Suprapubic skin (tissue), 4 donors: ENCODE measurements around the gene JUND. TPM values are rescaled to one million over a fixed set of nuclear protein-coding genes. Genes with fewer than 3 reads are reported as not detected.

Experiments used
- DNase-seq, 2 donors: peaks; one replicate each; pipeline ENCODE4 v3.0.0-alpha.2; 2019; ENCODE audit warnings: low spot score in 2 of 2
- H3K27ac ChIP-seq: fragments of 200-600 bp; sonication (generic); one replicate; pipeline ENCODE4 v1.5.1; 2019
- H3K27me3 ChIP-seq: fragments of 200-600 bp; sonication (generic); one replicate; pipeline ENCODE4 v1.5.1; 2019
- H3K36me3 ChIP-seq: fragments of 200-600 bp; sonication (generic); one replicate; pipeline ENCODE4 v1.5.1; 2019
- H3K4me1 ChIP-seq: fragments of 200-600 bp; sonication (generic); one replicate; pipeline ENCODE4 v1.5.1; 2019
- H3K4me3 ChIP-seq: fragments of 200-600 bp; sonication (generic); one replicate; pipeline ENCODE4 v1.5.1; 2019; ENCODE audit warnings: mild to moderate bottlenecking
- H3K9me3 ChIP-seq: fragments of 200-600 bp; sonication (generic); one replicate; pipeline ENCODE4 v1.5.1; 2019
- EP300 ChIP-seq: sonication (generic); formaldehyde crosslinking; IDR thresholded peaks from one replicate; pipeline ENCODE4 v1.6.1; 2017; ENCODE audit warnings: antibody characterized with exemption
- POLR2A ChIP-seq, 2 donors: fragments of 450-650 bp; IDR thresholded peaks; one replicate each; pipeline ENCODE4 v1.6.1; 2017; ENCODE audit warnings: antibody characterized with exemption in 2 of 2, mild to moderate bottlenecking in 2 of 2, moderate library complexity in 2 of 2
- POLR2AphosphoS5 ChIP-seq, 3 donors: sonication (generic); formaldehyde crosslinking; IDR thresholded peaks; one replicate each; pipeline ENCODE4 v1.6.1; 2017; ENCODE audit warnings: antibody characterized with exemption in 3 of 3
- WGBS: methylation state at CpG from one replicate; pipeline ENCODE4 v1.1.5; 2018; 5-methylcytosine and 5-hydroxymethylcytosine counted together
- total RNA-seq, 4 donors: library from RNA; depleted of rRNA; stranded (reverse); fragments of >200 nt; gene quantifications; one replicate each; pipeline ENCODE4 v1.1.0, GENCODE V29; 2016
- TF ChIP-seq, protein P1 (sequence below), 2 donors: fragments of 200-600 bp in 1 of 2; fragments of 450-650 bp in 1 of 2; sonication (generic) in 1 of 2; IDR thresholded peaks; one replicate each; pipeline ENCODE4 v1.5.1; 2016 to 2019; ENCODE audit warnings: antibody characterized with exemption in 2 of 2, mild to moderate bottlenecking in 1 of 2, moderate library complexity in 1 of 2

Gene JUND
- total RNA-seq, 4 donors from 2014 or later, result 330 to 579 (median 396) TPM

DNA sequence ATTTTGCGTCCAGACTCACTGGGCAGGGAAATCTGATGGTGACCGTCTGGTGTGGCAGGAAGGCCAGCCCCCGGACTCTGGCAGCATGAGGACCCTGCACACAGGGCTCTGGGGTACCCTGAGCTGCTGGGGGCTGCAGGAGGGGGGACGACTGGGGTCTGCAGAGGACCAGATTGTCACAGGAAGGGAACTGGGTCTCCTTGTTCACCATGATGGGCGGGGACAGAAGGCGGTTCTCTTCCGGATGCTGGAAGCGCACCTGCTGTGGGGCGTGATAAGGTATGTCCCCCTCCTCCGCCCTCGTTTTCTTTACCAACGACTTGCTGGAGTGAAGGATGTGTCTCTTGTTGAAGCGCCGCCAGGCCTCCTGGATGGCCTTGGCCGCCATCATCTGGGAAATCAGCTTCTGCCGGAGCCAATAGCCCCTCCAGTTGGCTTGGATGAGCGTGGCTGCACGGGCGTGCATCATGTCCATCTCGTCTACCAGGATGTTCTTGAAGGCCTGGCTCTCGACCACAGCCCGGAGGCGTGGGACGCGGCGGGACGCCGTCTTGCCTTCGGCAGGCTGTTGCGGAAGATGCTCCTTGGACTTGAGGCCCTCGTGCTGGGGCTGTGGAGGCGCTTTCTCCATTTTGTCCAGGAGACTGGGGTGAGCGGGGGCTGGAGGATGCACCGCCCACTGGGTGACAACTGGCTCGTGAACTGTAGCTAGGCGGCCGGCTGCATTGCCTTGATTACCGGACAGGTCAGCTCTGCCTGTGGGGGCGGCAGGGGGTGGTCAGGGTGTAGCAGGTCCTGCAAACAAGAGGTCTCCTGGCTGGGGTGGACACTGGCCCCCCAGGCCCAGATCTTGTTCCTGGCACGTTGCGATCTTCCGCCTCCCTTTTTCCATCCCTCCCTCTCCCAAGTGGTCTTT, 14.4 kb downstream of the JUND start:
- Histone ChIP-seq H3K27me3 (no peaks in the 10 kb centered on the region), H3K27ac (no peak overlapping the region), H3K9me3 (no peaks in the 10 kb centered on the region), H3K4me3 (no peak overlapping the region), H3K4me1 (no peaks in the 10 kb centered on the region), H3K36me3 (peaks cover 59% of the 10 kb centered on the region)
- TF ChIP-seq EP300, result no peak
- TF ChIP-seq, protein P1, sequence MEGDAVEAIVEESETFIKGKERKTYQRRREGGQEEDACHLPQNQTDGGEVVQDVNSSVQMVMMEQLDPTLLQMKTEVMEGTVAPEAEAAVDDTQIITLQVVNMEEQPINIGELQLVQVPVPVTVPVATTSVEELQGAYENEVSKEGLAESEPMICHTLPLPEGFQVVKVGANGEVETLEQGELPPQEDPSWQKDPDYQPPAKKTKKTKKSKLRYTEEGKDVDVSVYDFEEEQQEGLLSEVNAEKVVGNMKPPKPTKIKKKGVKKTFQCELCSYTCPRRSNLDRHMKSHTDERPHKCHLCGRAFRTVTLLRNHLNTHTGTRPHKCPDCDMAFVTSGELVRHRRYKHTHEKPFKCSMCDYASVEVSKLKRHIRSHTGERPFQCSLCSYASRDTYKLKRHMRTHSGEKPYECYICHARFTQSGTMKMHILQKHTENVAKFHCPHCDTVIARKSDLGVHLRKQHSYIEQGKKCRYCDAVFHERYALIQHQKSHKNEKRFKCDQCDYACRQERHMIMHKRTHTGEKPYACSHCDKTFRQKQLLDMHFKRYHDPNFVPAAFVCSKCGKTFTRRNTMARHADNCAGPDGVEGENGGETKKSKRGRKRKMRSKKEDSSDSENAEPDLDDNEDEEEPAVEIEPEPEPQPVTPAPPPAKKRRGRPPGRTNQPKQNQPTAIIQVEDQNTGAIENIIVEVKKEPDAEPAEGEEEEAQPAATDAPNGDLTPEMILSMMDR (IDR thresholded peaks at IDR 0.05), result no peak
- TF ChIP-seq POLR2A (IDR thresholded peaks at IDR 0.05), result no peak
- no peak for TF ChIP-seq POLR2AphosphoS5 (IDR thresholded peaks at IDR 0.05)
- no peak for DNase-seq
- WGBS, result 87% methylated on average over 18 of the region's 42 CpGs

DNA sequence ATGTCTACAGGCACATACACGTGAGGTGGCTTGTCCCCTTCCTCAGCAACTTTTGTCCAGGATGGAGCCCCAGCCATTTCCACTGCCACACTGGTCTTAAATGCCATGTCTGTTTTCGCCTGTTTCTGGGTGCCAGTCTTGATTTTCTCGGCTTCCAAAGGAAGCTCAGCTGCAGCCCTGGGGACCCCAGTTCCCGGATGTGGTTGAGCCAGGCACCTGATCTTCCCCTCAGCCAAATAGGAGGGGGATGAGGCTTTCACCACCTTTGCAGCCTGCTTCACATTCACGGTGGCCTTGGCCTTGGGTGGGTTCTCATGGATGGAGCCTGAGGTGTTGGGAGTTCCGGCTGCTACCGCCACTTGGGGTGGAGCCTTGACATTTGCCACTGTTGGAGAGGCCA, 15.8 kb downstream of the JUND start:
- Histone ChIP-seq H3K27ac (no peak overlapping the region), H3K4me3 (no peak overlapping the region), H3K27me3 (no peaks in the 10 kb centered on the region), H3K4me1 (peaks cover under 1% of the 10 kb centered on the region), H3K36me3 (peaks cover 59% of the 10 kb centered on the region), H3K9me3 (no peaks in the 10 kb centered on the region)
- WGBS, result 93% methylated on average over 5 of the region's 7 CpGs
- DNase-seq, result no peak
- TF ChIP-seq POLR2AphosphoS5 (IDR thresholded peaks at IDR 0.05) (no peak), POLR2A (IDR thresholded peaks at IDR 0.05) (no peak), EP300 (no peak)
- TF ChIP-seq, protein P1 (IDR thresholded peaks at IDR 0.05), result no peak

DNA sequence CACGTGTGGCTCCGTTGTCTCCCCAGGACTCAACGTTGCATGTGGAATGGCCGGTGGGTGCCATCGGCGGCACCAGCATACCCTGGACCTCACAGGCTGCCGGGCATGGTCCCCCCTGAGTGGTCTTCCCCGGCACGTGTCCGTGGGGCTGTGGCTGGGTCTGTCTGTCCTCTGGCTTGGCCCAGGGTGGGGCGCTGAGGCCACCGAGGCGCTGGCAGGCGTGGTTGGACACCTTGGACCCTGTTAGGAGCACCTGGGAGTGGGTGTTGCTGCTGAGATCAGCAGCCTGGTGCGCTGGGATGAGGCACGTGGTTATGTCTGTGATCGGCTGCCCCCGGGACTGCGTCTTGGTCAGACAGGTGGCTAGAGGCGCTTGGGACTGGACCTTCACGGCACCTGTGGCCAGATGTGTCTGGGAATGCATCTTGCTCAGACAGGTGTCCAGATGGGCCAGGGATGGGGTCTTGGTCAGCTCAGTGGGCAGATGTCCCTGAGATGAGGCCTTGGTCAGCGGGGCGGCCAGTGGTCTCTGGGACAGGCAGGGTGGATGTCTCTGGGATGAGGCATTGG, 16.4 kb downstream of the JUND start:
- no peak overlapping the region for H3K4me3 ChIP-seq
- H3K9me3 ChIP-seq, result no peaks in the 10 kb centered on the region
- H3K36me3 ChIP-seq, result peaks cover 59% of the 10 kb centered on the region
- H3K4me1 ChIP-seq, result peaks cover 3% of the 10 kb centered on the region
- H3K27ac ChIP-seq, result no peak overlapping the region
- DNase-seq, result no peak
- WGBS, result no CpG with 5 or more reads among the region's 23 CpGs
- H3K27me3 ChIP-seq, result no peaks in the 10 kb centered on the region
- TF ChIP-seq, protein P1 (IDR thresholded peaks at IDR 0.05), result no peak
- TF ChIP-seq POLR2A (IDR thresholded peaks at IDR 0.05) (no peak), POLR2AphosphoS5 (IDR thresholded peaks at IDR 0.05) (no peak), EP300 (no peak)

DNA sequence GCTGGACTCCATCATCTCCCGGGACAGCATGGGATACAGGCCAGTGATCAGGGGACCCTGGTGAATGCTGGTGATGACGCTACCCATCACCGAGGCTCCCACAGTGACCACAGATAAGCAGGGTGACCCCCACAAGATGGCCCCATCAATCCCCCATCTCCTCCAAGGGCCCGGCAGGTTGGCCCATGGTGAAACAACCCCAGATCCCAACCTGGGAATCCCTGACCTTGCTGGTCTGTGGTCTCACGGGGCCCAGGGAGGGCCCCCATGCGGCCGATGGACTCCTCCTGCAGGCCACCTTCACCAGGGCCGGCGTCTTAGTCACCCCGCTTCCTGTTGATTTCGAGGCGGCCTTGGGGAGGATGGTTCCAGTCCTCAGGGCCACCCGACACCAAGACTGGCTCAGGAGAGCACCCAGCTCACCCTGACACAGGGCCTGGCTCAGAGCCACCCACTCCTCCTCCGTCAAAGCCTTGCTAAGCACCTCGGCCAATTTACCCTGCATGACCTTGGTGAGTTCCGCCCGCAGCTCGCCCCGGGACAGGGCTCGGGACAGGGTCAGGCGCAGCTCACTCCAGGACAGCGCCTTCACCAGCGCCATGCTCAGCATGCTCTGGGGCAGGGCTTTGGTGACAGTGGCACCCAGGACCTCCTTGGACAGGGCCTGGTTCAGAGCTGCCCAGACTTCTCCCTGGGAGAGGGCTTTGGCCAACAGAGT, 17.1 kb downstream of the JUND start:
- Histone ChIP-seq H3K4me3 (no peak overlapping the region), H3K27me3 (no peaks in the 10 kb centered on the region), H3K36me3 (peaks cover 58% of the 10 kb centered on the region), H3K4me1 (peaks cover 3% of the 10 kb centered on the region), H3K27ac (no peak overlapping the region), H3K9me3 (no peaks in the 10 kb centered on the region)
- 100% methylated on average over 2 of the region's 23 CpGs for WGBS
- TF ChIP-seq POLR2A (IDR thresholded peaks at IDR 0.05) (no peak), EP300 (no peak), POLR2AphosphoS5 (IDR thresholded peaks at IDR 0.05) (no peak)
- TF ChIP-seq, protein P1 (IDR thresholded peaks at IDR 0.05), result no peak
- DNase-seq, result no peak
